Muscle layer of duodenum (tissue), 2 donors: ENCODE results near the gene CTPS2.
"Not testable (repeated sequence)": the region's sequence is repeated elsewhere in the genome, so short reads cannot be mapped to it uniquely, and the experiment has no call there.

Experiments used
- H3K27ac ChIP-seq: one replicate; pipeline ENCODE4 v1.7.0; 2013; ENCODE audit warnings: mild to moderate bottlenecking, low read length
- H3K27me3 ChIP-seq: one replicate; pipeline ENCODE4 v1.7.0; 2013; ENCODE audit warnings: low read depth, mild to moderate bottlenecking, control low read depth, low read length
- H3K36me3 ChIP-seq, 2 donors: one replicate each; pipeline ENCODE4 v1.7.0; 2013; ENCODE audit warnings: low read length in 2 of 2, control low read depth in 1 of 2, mild to moderate bottlenecking in 1 of 2; ENCODE audit not compliant: insufficient read depth in 2 of 2, control insufficient read depth in 1 of 2
- H3K4me1 ChIP-seq, 2 donors: one replicate each; pipeline ENCODE4 v1.7.0; 2013; ENCODE audit warnings: low read length in 2 of 2, mild to moderate bottlenecking in 2 of 2, control low read depth in 1 of 2, moderate library complexity in 1 of 2; ENCODE audit not compliant: insufficient read depth in 2 of 2, control insufficient read depth in 1 of 2
- H3K4me3 ChIP-seq, 2 donors: one replicate each; pipeline ENCODE4 v1.7.0; 2013; ENCODE audit warnings: low read length in 2 of 2, low read depth in 1 of 2, mild to moderate bottlenecking in 1 of 2
- H3K9me3 ChIP-seq, 2 donors: one replicate each; pipeline ENCODE4 v1.7.0; 2013; ENCODE audit warnings: low read length in 2 of 2, control low read depth in 1 of 2, mild to moderate bottlenecking in 1 of 2; ENCODE audit not compliant: control insufficient read depth in 1 of 2
- donor health status: healthy.

The CTPS2 gene

GRCh38 chrX:16628946-16629595 lies 83.4 kb downstream of the CTPS2 start:
- H3K9me3 ChIP-seq, result no peaks in the 10 kb centered on the region
- no peaks in the 10 kb centered on the region for H3K4me1 ChIP-seq
- H3K36me3 ChIP-seq, result no peaks in the 10 kb centered on the region
- no peaks in the 10 kb centered on the region for H3K27me3 ChIP-seq
- H3K4me3 ChIP-seq, result no peak overlapping the region
- H3K27ac ChIP-seq, result no peak overlapping the region

GRCh38 chrX:16628511-16628910 lies 84.0 kb downstream of the CTPS2 start:
- H3K27ac ChIP-seq, H3K4me3 ChIP-seq, H3K9me3 ChIP-seq, H3K36me3 ChIP-seq, H3K27me3 ChIP-seq, H3K4me1 ChIP-seq: not testable (repeated sequence)

GRCh38 chrX:16619024-16619423 lies 93.4 kb downstream of the CTPS2 start:
- Histone ChIP-seq H3K4me3 (no peak overlapping the region), H3K27me3 (no peaks in the 10 kb centered on the region), H3K4me1 (no peaks in the 10 kb centered on the region)

GRCh38 chrX:16618422-16618821 lies 94.0 kb downstream of the CTPS2 start:
- H3K4me1 ChIP-seq, result no peaks in the 10 kb centered on the region
- no peaks in the 10 kb centered on the region for H3K9me3 ChIP-seq
- no peak overlapping the region for H3K27ac ChIP-seq
- no peak overlapping the region for H3K4me3 ChIP-seq
- no peaks in the 10 kb centered on the region for H3K27me3 ChIP-seq
- peaks cover 0 to 4% of the 10 kb centered on the region in 2 donors for H3K36me3 ChIP-seq

More at GRCh38 chrX:16619024-16619423, 93.4 kb downstream of the CTPS2 start:
- Histone ChIP-seq H3K36me3 (peaks cover 0 to 4% of the 10 kb centered on the region in 2 donors), H3K27ac (no peak overlapping the region), H3K9me3 (no peaks in the 10 kb centered on the region)

GRCh38 chrX:16617382-16617781 lies 95.1 kb downstream of the CTPS2 start:
- no peaks in the 10 kb centered on the region for H3K4me1 ChIP-seq
- H3K9me3 ChIP-seq, result no peaks in the 10 kb centered on the region
- H3K27me3 ChIP-seq, result no peaks in the 10 kb centered on the region
- H3K4me3 ChIP-seq, result no peak overlapping the region
- H3K27ac ChIP-seq, result no peak overlapping the region
- H3K36me3 ChIP-seq, result peaks cover 0 to 4% of the 10 kb centered on the region in 2 donors

- Histone ChIP-seq H3K27ac (no peak overlapping the region), H3K36me3 (peaks cover 4 to 9% of the 10 kb centered on the region in 2 donors), H3K27me3 (no peaks in the 10 kb centered on the region), H3K4me1 (no peaks in the 10 kb centered on the region), H3K4me3 (no peak overlapping the region), H3K9me3 (no peaks in the 10 kb centered on the region)
These were observed 100.1 kb downstream of the CTPS2 start for GRCh38 chrX:16612257-16612897.

- not testable (repeated sequence) for H3K9me3 ChIP-seq, H3K4me3 ChIP-seq, H3K27me3 ChIP-seq, H3K27ac ChIP-seq, H3K4me1 ChIP-seq
- H3K36me3 ChIP-seq, result peaks cover 0 to 10% of the 10 kb centered on the region in 2 donors
These were observed 101.8 kb downstream of the CTPS2 start for GRCh38 chrX:16610654-16611053.

- no peaks in the 10 kb centered on the region for H3K4me1 ChIP-seq
- H3K4me3 ChIP-seq, result no peak overlapping the region
- H3K27ac ChIP-seq, result no peak overlapping the region
- no peaks in the 10 kb centered on the region for H3K27me3 ChIP-seq
- peaks cover 0 to 10% of the 10 kb centered on the region in 2 donors for H3K36me3 ChIP-seq
- no peaks in the 10 kb centered on the region for H3K9me3 ChIP-seq
These were observed 102.3 kb downstream of the CTPS2 start for GRCh38 chrX:16610121-16610621.

- Histone ChIP-seq H3K4me1 (no peaks in the 10 kb centered on the region), H3K4me3 (no peak overlapping the region), H3K27ac (no peak overlapping the region), H3K36me3 (peaks cover 0 to 10% of the 10 kb centered on the region in 2 donors), H3K27me3 (no peaks in the 10 kb centered on the region), H3K9me3 (no peaks in the 10 kb centered on the region)
These were observed 106.2 kb downstream of the CTPS2 start for GRCh38 chrX:16606142-16606720.

GRCh38 chrX:16604337-16604736 lies 108.1 kb downstream of the CTPS2 start:
- no peaks in the 10 kb centered on the region for H3K4me1 ChIP-seq
- no peak overlapping the region for H3K4me3 ChIP-seq
- peaks cover 0 to 6% of the 10 kb centered on the region in 2 donors for H3K36me3 ChIP-seq
- H3K9me3 ChIP-seq, result no peaks in the 10 kb centered on the region
- H3K27ac ChIP-seq, result peak overlapping the region; percentile 36
- H3K27me3 ChIP-seq, result no peaks in the 10 kb centered on the region

GRCh38 chrX:16603822-16604221 lies 108.6 kb downstream of the CTPS2 start:
- peak overlapping the region; percentile 36 for H3K27ac ChIP-seq
- H3K9me3 ChIP-seq, result no peaks in the 10 kb centered on the region
- peaks cover 0 to 4% of the 10 kb centered on the region in 2 donors for H3K36me3 ChIP-seq
- no peaks in the 10 kb centered on the region for H3K4me1 ChIP-seq
- no peak overlapping the region for H3K4me3 ChIP-seq
- H3K27me3 ChIP-seq, result no peaks in the 10 kb centered on the region
